HL-60 (cell line): ENCODE results near the gene MDM2.

Experiments used
- GABPA ChIP-seq: IDR thresholded peaks from 2 replicates; pipeline ENCODE4 v1.6.1; 2012; ENCODE audit warnings: low read depth
- REST ChIP-seq: IDR thresholded peaks from 2 replicates; pipeline ENCODE4 v1.6.1; 2012; ENCODE audit warnings: low read depth; ENCODE audit not compliant: insufficient replicate concordance
- SPI1 ChIP-seq: IDR thresholded peaks from 2 replicates; pipeline ENCODE4 v1.6.1; 2012; ENCODE audit warnings: low read depth, mild to moderate bottlenecking, borderline replicate concordance
- TF ChIP-seq, protein P1 (sequence below): IDR thresholded peaks from one replicate; pipeline ENCODE4 v1.5.1; 2011; ENCODE audit warnings: low read length, control low read depth, inconsistent platforms; ENCODE audit not compliant: insufficient read depth

DNA sequence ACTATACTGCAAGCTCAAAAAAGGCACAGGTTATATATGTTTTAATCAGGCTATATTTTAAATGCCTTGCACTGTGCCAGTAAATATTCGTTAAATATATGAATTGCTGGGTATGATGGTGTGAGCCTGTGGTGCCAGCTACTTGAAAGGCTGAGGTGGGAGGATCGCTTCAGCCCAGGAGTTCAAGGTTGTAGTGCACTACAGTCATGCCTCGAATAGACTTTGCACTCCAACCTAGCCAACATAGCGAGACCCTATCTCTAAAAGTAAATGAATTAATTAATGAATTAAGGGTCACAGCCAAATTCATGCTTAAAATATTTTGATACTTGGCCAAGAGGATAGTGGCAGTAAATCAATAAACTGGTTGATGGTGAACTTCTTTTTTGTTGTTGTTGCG is 22.2 kb upstream of the MDM2 start:
- TF ChIP-seq, protein P1, sequence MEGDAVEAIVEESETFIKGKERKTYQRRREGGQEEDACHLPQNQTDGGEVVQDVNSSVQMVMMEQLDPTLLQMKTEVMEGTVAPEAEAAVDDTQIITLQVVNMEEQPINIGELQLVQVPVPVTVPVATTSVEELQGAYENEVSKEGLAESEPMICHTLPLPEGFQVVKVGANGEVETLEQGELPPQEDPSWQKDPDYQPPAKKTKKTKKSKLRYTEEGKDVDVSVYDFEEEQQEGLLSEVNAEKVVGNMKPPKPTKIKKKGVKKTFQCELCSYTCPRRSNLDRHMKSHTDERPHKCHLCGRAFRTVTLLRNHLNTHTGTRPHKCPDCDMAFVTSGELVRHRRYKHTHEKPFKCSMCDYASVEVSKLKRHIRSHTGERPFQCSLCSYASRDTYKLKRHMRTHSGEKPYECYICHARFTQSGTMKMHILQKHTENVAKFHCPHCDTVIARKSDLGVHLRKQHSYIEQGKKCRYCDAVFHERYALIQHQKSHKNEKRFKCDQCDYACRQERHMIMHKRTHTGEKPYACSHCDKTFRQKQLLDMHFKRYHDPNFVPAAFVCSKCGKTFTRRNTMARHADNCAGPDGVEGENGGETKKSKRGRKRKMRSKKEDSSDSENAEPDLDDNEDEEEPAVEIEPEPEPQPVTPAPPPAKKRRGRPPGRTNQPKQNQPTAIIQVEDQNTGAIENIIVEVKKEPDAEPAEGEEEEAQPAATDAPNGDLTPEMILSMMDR: no peak
- TF ChIP-seq REST: no peak
- TF ChIP-seq SPI1: no peak
- TF ChIP-seq GABPA: no peak
